ENCODE data around the gene METTL26.

The METTL26 gene

DNA sequence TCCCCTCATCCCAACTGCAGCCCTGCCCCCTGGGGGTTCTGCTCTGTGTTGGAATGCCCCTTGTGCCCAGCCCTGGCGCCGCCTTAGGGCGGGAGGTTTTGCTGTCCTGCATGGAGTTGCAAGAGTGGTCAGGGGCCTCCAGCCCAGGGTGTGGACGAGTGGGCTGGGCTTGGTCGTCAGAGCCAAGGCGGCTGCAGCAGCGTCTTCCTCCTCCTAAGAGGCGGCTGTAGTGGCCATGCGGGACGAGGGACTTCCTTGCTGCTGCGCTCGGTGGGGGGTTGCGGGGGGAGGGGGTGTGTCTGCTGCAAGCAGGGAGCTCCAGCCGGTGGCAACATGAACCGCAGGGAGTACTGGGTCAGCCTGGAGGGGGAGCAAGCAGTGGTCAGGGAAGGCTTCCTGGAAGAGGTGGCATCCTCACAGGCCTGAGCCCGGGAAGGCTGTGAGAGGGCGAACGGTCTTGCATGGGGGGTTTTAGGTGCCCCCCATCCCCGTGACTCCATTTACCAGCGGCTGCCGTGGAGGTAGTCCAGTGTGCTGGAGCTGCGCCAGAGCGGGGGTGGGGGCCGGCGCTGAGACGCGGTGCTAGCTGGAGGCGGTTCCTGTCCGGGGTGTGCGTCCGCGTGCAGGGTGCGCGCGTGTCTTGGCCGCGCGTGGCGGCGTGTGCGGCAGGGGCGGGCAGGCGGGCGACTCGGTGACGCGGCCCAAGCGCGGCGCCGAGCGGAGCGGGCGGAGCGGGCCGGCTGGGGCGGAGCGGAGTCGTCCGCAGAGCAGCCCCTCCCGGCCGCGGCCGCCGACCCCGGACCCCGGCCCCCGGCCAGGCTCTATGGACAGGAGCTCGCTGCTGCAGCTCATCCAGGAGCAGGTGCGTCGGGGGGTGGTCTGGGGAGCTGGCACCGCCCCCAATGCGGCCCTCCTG lies 39.1 kb upstream of the METTL26 start, which contains the start of gene RHBDL1:
TSS of gene RHBDL1 (plus strand) at position 704 of the 916 bp plus-strand sequence. CDS start at position 824, 120 bp downstream.
- DNase-seq, result no peak

DNA sequence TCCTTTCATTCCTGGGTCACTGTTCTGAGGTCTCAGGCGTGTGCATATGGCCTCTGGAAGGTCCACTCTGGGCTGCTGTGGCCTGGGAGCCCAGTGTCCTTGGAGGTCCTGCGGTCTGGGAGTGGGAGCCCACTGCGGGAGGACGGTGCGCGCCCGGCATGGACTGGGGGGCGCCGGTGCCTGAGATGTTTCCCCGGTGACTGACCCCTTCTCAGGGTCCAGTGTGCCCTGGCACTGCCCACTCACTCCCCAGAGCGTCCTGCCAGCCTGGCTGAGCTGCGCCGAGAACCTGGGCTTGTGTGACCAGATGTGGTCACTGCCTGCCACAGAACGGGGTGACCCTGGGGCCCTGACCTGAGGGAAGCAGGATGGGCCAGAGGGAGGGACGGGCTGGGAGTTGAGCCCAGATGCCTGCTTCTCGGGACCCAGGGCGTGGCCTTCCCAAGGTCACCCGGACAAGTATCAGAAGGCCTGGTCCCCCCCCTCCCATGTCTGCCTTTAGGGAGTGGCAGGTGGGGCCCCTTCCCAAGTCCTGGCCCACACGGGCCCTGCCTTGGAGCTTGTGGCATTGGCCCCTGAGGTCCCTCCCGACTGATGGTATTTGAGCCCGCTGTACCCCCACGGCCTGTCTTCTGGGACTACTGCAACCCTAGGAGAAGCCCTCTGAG lies 38.2 kb upstream of the METTL26 start:
- no peak for DNase-seq

GRCh38 chr16:673399-673991 lies 37.4 kb upstream of the METTL26 start:
- DNase-seq, result no peak

DNA sequence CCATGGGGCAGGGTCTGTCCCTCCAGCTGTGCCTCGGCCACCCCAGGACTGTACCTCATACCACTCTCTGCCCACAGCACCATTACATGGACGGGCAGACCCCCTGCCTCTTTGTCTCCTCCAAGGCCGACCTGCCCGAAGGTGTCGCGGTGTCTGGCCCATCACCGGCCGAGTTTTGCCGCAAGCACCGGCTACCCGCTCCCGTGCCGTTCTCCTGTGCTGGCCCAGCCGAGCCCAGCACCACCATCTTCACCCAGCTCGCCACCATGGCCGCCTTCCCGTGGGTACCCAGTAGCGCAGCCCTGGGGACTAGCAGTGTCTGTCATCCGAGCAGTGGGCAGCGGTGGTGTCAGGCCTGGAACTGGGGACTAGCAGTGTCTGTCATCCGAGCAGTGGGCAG lies 36.7 kb upstream of the METTL26 start:
- DNase-seq, result no peak

DNA sequence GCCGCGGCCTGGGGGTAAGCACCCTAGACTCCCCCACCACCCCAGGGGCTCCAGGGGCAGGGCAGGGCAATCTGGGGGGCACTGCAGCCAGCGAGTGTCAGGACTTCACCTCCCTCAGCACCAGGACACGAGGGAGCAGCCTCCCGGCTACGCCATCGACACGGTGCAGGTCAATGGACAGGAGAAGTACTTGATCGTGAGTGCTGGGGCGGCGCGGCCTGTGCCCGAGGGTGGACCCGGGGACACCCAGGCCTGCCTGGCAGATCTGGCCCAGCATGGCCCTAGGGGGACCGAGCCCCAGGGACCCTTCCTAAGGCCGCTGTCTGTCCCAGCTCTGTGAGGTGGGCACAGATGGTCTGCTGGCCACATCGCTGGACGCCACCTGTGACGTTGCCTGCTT lies 36.3 kb upstream of the METTL26 start:
- no peak for DNase-seq

DNA sequence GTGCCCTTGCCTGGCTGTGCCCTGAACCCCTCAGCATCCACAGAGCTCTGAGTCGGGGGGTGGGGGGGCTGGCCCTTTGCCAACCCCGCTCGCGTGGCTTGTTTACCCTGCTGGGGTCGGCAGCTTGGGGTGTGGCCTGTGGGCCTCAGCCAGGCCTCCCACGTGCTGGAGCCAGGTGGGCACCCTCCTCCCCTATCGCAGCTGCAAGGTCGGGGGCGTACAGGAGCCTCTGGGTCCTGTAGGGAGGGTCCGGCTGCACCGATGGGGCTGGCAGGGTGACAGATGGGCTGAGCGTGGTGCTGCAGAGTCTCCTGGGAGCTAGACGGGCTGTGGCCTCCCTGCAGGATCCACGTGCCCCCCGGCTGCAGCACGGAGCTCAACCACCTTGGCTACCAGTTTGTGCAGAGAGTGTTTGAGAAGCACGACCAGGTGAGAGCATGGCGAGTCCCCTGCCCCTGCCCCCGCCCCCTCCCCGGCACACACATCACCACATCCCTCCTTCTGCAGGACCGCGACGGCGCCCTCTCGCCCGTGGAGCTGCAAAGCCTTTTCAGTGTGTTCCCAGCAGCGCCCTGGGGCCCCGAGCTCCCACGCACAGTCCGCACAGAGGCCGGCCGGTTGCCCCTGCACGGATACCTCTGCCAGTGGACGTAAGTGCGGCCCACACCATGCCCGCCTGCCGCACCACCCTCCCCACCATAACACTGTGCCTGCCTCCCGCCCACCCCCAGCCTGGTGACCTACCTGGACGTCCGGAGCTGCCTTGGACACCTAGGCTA lies 35.4 kb upstream of the METTL26 start:
- no peak for DNase-seq

GRCh38 chr16:670485-671352 lies 34.6 kb upstream of the METTL26 start:
- no peak for DNase-seq

DNA sequence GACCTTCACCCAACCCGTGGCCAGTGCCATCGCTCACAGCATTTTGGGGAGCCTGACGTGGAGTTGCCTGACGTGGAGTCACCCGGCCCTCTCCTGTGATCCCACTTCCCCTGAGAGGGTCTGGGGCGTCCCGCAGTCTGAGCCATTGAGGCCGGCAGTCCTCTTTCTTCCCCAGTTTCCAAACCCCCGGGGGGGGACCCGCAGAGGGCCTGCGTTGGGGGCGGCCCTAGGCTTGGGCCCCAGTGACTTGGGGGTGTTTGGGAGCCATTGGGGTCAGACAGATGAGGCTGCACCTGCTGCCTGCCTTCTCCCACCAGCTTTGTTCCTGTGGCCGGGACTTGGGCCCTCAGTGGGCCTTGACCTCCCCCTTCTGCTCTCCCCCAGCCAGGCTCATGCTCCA lies 33.6 kb upstream of the METTL26 start:
- no peak for DNase-seq

DNA sequence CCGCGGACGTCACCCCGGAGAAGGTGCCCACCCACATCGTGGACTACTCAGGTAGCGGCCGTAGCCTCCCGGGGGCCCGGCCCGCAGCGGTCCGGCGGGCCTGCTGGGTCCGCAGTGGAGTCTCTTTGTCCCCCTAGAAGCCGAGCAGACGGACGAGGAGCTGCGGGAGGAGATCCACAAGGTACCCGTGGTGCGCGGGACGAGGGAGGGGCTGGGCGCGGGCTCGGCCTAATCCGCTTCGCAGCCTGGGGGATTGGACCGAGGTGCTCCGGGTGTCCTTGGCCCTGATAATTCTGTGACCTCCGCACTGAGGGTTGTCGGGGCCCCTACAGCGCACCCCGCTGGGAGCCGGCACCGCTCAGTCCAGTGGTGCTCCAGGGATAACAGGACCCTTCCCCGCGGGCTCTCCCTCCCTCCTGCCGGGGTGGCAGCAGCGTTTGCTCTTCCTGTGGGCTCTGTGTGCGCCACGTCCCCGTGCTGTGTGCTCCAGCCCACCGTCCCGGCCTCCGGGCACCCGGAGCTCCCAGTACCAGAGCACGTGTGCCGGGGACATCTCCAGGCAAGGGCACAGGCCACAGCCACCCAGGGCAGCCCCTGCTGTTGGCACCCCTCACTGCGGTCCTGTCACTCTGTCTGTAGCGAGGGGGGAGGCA lies 32.5 kb upstream of the METTL26 start:
- DNase-seq, result no peak

DNA sequence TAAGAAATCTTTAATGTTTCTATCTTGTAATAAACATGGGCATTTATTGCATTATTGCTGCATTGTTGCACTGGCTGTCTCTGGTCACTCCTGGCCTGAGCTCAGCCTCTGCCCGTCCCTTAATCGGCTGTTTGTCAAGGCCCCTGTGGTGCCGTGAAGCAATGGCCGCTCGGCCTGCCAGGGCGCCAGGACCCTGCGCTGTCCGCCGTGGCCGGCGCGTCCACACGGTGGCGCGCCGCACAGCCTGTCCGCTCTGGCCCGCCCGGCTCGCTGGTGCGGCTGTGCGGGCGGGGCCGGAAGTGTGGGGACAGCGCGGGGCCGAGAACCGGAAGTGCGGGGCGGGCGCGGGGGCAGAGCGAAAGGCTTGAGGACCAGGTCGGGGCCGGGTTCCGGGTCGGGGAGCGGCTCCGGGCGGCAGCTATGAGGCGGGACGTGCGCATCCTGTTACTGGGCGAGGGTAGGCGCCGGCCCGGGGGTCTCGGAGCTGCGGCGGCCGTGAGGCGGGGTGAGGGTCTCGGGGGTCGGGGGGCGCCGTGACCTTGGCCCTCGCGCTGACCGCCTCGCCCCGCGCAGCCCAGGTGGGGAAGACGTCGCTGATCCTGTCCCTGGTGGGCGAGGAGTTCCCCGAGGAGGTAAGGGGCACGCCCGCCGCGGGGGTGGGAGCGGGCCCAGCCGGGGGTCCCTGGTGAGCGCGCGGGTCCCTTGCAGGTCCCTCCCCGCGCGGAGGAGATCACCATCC lies 31.8 kb upstream of the METTL26 start, which contains the start of gene RHOT2:
TSS of gene RHOT2 (plus strand) at position 353 of the 739 bp plus-strand sequence. CDS start at position 421, 68 bp downstream.
- DNase-seq, result peak; percentile 84

GRCh38 chr16:667113-667779 lies 31.1 kb upstream of the METTL26 start:
- DNase-seq, result no peak

GRCh38 chr16:666572-666971 lies 30.5 kb upstream of the METTL26 start:
- no peak for DNase-seq

DNA sequence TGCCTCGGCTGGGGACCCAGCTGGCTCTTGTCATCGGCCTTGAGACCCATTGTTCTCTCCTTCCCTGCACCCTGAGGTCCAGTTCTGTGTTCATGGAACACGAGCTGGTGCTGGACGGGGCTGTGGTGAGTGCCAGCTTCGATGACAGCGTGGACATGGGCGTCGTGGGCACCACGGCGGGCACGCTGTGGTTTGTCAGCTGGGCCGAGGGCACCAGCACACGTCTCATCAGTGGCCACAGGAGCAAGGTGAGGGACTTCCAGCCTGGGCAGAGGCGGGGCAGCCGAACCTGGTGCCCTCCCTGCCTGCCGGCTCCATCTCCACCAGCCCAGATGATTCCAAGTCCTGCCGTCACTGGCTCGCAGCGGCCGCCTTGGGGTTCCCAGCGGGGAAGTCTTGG lies 26.5 kb upstream of the METTL26 start:
- DNase-seq, result no peak

DNA sequence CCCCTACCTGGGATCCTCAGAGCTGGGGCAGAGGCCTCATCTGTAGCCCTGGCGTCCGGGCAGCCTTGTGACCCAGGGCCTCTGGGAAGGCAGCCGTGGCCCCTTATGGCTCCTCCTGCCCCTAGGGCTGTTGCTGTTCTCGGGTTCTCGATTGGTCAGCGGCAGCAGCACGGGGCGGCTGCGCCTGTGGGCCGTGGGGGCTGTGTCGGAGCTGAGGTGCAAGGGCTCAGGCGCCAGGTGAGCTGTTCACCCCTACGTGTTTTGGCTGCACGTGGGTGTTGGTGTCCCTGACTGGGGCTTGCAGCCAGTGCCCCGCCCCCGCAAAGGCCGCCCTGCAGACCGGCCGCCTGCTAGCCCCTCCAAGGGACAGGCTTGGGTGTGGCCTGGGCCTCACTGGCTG lies 26.0 kb upstream of the METTL26 start:
- DNase-seq, result no peak

DNA sequence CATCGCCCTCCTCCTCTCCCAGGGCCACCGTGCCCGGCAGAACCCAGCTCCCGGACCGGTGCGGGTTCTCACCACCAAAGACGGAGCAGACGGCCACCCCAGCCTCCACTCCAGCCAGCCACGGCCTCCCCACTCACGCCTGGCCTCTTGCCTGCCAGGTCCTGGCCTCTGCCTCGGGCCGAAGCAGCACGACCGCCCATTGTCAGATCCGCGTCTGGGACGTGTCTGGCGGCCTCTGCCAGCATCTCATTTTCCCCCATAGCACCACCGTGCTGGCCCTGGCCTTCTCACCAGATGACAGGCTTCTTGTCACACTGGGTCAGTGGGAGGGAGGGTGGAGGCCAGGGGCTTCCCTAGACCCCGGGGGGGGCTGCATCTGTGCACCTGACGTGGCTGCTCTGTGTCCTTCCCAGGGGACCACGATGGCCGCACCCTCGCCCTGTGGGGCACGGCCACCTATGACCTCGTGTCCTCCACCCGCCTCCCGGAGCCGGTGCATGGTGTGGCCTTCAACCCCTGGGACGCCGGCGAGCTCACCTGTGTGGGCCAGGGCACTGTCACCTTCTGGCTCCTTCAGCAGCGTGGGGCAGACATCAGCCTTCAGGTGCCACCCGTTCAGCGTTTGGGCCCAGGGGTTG lies 25.2 kb upstream of the METTL26 start:
- DNase-seq, result no peak

DNA sequence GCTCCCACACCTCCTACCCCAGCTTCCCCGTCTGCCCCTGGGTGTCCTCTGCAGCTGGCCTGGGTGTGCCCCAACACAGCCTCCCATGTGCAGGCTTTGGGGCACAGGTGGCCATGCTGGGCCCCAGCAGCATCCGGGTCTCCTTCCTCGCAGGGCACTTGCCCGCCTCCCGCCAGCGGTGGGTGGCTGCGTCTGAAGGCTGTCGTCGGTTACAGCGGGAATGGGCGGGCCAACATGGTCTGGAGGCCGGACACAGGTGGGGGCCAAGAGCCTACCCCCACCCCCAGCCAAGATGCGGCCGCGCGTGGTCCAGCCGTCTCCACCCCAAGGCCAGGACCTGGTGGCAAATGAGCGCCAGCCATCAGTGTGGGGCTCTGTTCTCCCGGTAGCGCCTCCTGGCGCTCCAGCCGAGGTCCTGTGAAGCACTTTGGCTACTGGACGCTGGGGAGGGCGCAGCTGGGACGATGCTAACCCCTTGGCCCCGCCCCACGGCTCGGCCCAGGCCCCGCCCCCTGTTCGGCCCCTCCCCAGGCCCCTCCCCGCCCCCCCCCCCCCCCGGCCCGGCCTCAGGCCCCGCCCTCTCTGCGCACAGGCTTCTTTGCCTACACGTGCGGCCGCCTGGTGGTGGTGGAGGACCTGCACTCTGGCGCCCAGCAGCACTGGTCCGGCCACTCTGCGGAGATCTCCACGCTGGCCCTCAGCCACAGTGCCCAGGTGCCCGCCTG lies 24.5 kb upstream of the METTL26 start:
- DNase-seq, result no peak

- DNase-seq, result no peak
These were observed 24.0 kb upstream of the METTL26 start for GRCh38 chr16:660132-660458.

- no peak for DNase-seq
These were observed 23.5 kb upstream of the METTL26 start for GRCh38 chr16:659618-660017.

All from NCI-H510A (cell line).